BLaER1 (cell line): ENCODE measurements around the gene SLC29A1.

ENCODE experiments used
- H3K27ac ChIP-seq: shearing (Covaris generic); formaldehyde crosslinking; 2 replicates; pipeline ENCODE4 v1.8.1; 2022
- H3K27me3 ChIP-seq: shearing (Covaris generic); formaldehyde crosslinking; 2 replicates; pipeline ENCODE4 v1.8.1; 2022
- H3K36me3 ChIP-seq: shearing (Covaris generic); formaldehyde crosslinking; 2 replicates; pipeline ENCODE4 v1.8.1; 2022
- H3K4me1 ChIP-seq: shearing (Covaris generic); formaldehyde crosslinking; 2 replicates; pipeline ENCODE4 v1.8.1; 2022
- H3K4me2 ChIP-seq: shearing (Covaris generic); formaldehyde crosslinking; 2 replicates; pipeline ENCODE4 v1.8.1; 2022
- H3K4me3 ChIP-seq: shearing (Covaris generic); formaldehyde crosslinking; 2 replicates; pipeline ENCODE4 v1.8.1; 2022
- H3K9ac ChIP-seq: shearing (Covaris generic); formaldehyde crosslinking; 2 replicates; pipeline ENCODE4 v1.8.1; 2022
- H3K9me3 ChIP-seq: shearing (Covaris generic); formaldehyde crosslinking; 2 replicates; pipeline ENCODE4 v1.8.1; 2022
- H4K20me1 ChIP-seq: shearing (Covaris generic); formaldehyde crosslinking; 2 replicates; pipeline ENCODE4 v1.8.1; 2022
- Cebpa-rat ChIP-seq: shearing (Covaris generic); IDR thresholded peaks from 2 replicates; pipeline ENCODE4 v1.8.1; 2022

SLC29A1 gene

GRCh38 chr6:44247338-44248302 is 24.2 kb downstream of the SLC29A1 start:
- Histone ChIP-seq H3K27me3 (no peaks in the 10 kb centered on the region), H3K9ac (peak overlapping the region; percentile 99), H3K4me3 (peak overlapping the region; percentile 95), H3K36me3 (peaks cover 47% of the 10 kb centered on the region), H3K9me3 (no peaks in the 10 kb centered on the region), H3K4me2 (peak overlapping the region; percentile 71), H3K27ac (peak overlapping the region; percentile 98), H4K20me1 (peaks cover 57% of the 10 kb centered on the region), H3K4me1 (peaks cover 42% of the 10 kb centered on the region)
- TF ChIP-seq Cebpa-rat, result no peak

GRCh38 chr6:44248579-44248978 is 25.2 kb downstream of the SLC29A1 start:
- Histone ChIP-seq H3K4me2 (peak overlapping the region; percentile 71), H3K27ac (peak overlapping the region; percentile 98; the same call in 1 of the 2 replicates), H4K20me1 (peaks cover 66% of the 10 kb centered on the region), H3K9ac (peak overlapping the region; percentile 99), H3K4me3 (peak overlapping the region; percentile 95), H3K9me3 (no peaks in the 10 kb centered on the region), H3K4me1 (peaks cover 48% of the 10 kb centered on the region), H3K36me3 (peaks cover 57% of the 10 kb centered on the region), H3K27me3 (no peaks in the 10 kb centered on the region)
- TF ChIP-seq Cebpa-rat, result no peak

GRCh38 chr6:44249082-44249748 is 25.8 kb downstream of the SLC29A1 start:
- Histone ChIP-seq H3K9me3 (no peaks in the 10 kb centered on the region), H3K4me3 (peak overlapping the region; percentile 95), H3K27ac (no peak overlapping the region), H3K36me3 (peaks cover 63% of the 10 kb centered on the region), H3K27me3 (no peaks in the 10 kb centered on the region), H3K4me1 (peaks cover 55% of the 10 kb centered on the region), H4K20me1 (peaks cover 73% of the 10 kb centered on the region), H3K9ac (peak overlapping the region; percentile 99; the same call in 1 of the 2 replicates), H3K4me2 (peak overlapping the region; percentile 71)
- no peak for TF ChIP-seq Cebpa-rat

DNA sequence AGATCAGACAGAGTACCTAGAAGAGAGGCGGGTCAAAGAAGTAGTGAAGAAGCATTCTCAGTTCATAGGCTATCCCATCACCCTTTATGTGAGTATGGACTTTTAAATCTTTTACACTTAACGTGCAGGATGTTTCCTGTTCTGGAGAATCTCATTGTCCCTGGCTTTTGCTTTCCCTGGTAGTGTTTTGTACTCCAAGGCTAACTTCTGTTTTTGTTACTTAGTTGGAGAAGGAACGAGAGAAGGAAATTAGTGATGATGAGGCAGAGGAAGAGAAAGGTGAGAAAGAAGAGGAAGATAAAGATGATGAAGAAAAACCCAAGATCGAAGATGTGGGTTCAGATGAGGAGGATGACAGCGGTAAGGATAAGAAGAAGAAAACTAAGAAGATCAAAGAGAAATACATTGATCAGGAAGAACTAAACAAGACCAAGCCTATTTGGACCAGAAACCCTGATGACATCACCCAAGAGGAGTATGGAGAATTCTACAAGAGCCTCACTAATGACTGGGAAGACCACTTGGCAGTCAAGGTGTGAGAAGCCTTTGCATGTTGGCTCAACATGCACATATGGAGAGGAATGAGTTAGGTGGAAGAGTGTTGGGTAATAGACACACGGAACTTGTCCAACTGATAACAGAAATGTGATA is 26.8 kb downstream of the SLC29A1 start:
- H3K27ac ChIP-seq, result no peak overlapping the region
- no peaks in the 10 kb centered on the region for H3K27me3 ChIP-seq
- TF ChIP-seq Cebpa-rat, result no peak
- H3K4me2 ChIP-seq, result peak overlapping the region; percentile 71
- H3K9ac ChIP-seq, result no peak overlapping the region; the same call in 1 of the 2 replicates
- no peaks in the 10 kb centered on the region for H3K9me3 ChIP-seq
- peaks cover 82% of the 10 kb centered on the region for H4K20me1 ChIP-seq
- H3K4me3 ChIP-seq, result no peak overlapping the region
- H3K36me3 ChIP-seq, result peaks cover 73% of the 10 kb centered on the region
- peaks cover 64% of the 10 kb centered on the region for H3K4me1 ChIP-seq

GRCh38 chr6:44250718-44251123 is 27.3 kb downstream of the SLC29A1 start:
- H3K4me3 ChIP-seq, result no peak overlapping the region
- no peak overlapping the region for H3K27ac ChIP-seq
- H3K36me3 ChIP-seq, result peaks cover 78% of the 10 kb centered on the region
- H4K20me1 ChIP-seq, result peaks cover 88% of the 10 kb centered on the region
- TF ChIP-seq Cebpa-rat, result no peak
- peaks cover 64% of the 10 kb centered on the region for H3K4me1 ChIP-seq
- no peaks in the 10 kb centered on the region for H3K9me3 ChIP-seq
- H3K27me3 ChIP-seq, result no peaks in the 10 kb centered on the region
- 0 out of 2 replicates have a peak overlapping the region, but pooled peaks have one; percentile 71 for H3K4me2 ChIP-seq
- H3K9ac ChIP-seq, result no peak overlapping the region; the same call in 1 of the 2 replicates

DNA sequence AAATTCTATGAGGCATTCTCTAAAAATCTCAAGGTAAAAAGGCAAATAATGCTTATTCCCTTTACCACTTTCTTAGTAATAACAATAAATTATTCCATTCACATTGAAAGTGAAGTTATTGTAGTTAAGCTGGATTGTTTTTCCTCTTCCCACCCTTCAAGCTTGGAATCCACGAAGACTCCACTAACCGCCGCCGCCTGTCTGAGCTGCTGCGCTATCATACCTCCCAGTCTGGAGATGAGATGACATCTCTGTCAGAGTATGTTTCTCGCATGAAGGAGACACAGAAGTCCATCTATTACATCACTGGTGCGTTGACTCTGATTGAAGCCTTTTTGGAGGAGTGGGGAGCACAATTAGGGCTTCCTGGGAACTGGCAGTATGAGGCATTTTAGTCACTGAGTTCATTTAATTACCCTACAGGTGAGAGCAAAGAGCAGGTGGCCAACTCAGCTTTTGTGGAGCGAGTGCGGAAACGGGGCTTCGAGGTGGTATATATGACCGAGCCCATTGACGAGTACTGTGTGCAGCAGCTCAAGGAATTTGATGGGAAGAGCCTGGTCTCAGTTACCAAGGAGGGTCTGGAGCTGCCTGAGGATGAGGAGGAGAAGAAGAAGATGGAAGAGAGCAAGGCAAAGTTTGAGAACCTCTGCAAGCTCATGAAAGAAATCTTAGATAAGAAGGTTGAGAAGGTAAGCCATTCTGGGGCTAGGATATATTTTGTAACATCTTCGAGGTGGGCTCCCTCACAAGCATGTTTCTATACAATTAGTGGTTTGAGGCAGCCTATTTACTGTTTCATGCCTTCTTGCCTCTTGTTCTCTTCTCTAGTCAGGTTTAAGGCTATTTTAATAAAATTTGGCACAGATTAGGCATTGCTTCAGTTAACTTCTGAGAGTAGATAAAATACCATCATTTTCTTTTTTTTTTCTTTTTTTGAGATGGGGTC is 28.5 kb downstream of the SLC29A1 start:
- peak overlapping the region; percentile 34; the same call in 1 of the 2 replicates for H3K9ac ChIP-seq
- no peak overlapping the region for H3K4me2 ChIP-seq
- no peaks in the 10 kb centered on the region for H3K9me3 ChIP-seq
- H3K27ac ChIP-seq, result no peak overlapping the region
- H4K20me1 ChIP-seq, result peaks cover 98% of the 10 kb centered on the region
- TF ChIP-seq Cebpa-rat, result no peak
- H3K36me3 ChIP-seq, result peaks cover 79% of the 10 kb centered on the region
- H3K27me3 ChIP-seq, result no peaks in the 10 kb centered on the region
- H3K4me1 ChIP-seq, result peaks cover 72% of the 10 kb centered on the region
- H3K4me3 ChIP-seq, result no peak overlapping the region

GRCh38 chr6:44253307-44254101 is 30.1 kb downstream of the SLC29A1 start:
- no peak for TF ChIP-seq Cebpa-rat
- H3K36me3 ChIP-seq, result peaks cover 79% of the 10 kb centered on the region
- peak overlapping the region; percentile 4; the same call in 1 of the 2 replicates for H3K4me2 ChIP-seq
- peaks cover 88% of the 10 kb centered on the region for H4K20me1 ChIP-seq
- no peak overlapping the region for H3K9ac ChIP-seq
- no peak overlapping the region for H3K27ac ChIP-seq
- peaks cover 77% of the 10 kb centered on the region for H3K4me1 ChIP-seq
- H3K4me3 ChIP-seq, result no peak overlapping the region
- no peaks in the 10 kb centered on the region for H3K27me3 ChIP-seq
- no peaks in the 10 kb centered on the region for H3K9me3 ChIP-seq
